Spinal cord (tissue), 10 donors: Measurements from ENCODE around the gene VEZT. TPM values are rescaled to one million over a fixed set of nuclear protein-coding genes. Genes with fewer than 3 reads are reported as not detected.

ENCODE experiments used
- DNase-seq, 6 donors: peaks; one replicate each; pipeline versions ENCODE4 v3.0.0 to v3.0.0-alpha.2; 2013 to 2015; ENCODE audit warnings: low spot score in 6 of 6, low read depth in 4 of 6
- H3K27ac ChIP-seq: one replicate; pipeline ENCODE4 v1.5.1; 2013; ENCODE audit warnings: low read depth, low read length, control low read depth
- H3K27me3 ChIP-seq: one replicate; pipeline ENCODE4 v1.6.1; 2013; ENCODE audit warnings: low read length; ENCODE audit not compliant: control insufficient read depth, insufficient read depth
- H3K36me3 ChIP-seq: one replicate; pipeline ENCODE4 v1.6.1; 2013; ENCODE audit warnings: low read length; ENCODE audit not compliant: control insufficient read depth, insufficient read depth
- H3K4me1 ChIP-seq: one replicate; pipeline ENCODE4 v1.6.1; 2013; ENCODE audit warnings: low read length; ENCODE audit not compliant: control insufficient read depth, insufficient read depth
- H3K4me3 ChIP-seq: one replicate; pipeline ENCODE4 v1.5.1; 2013; ENCODE audit warnings: low read depth, low read length, control low read depth
- H3K9me3 ChIP-seq: one replicate; pipeline ENCODE4 v1.6.1; 2013; ENCODE audit warnings: low read length; ENCODE audit not compliant: control insufficient read depth, insufficient read depth
- WGBS: methylation state at CpG from one replicate; pipeline ENCODE4 v1.1.5; 2013; ENCODE audit warnings: missing lambda C conversion rate; ENCODE audit not compliant: insufficient coverage; 5-methylcytosine and 5-hydroxymethylcytosine counted together
- long read RNA-seq, 4 donors: transcript quantifications; one replicate each; lab custom pipeline, GENCODE V29; 2026
- polyA plus RNA-seq, 2 donors: library from polyadenylated mRNA; unstranded; fragments of 120-200 nt; gene quantifications; one replicate each; pipeline ENCODE4 v1.2.1, GENCODE V29; 2013; ENCODE audit not compliant: insufficient read length in 2 of 2
- total RNA-seq, 2 donors: library from RNA; depleted of rRNA in 1 of 2; stranded (reverse); fragments of 120-200 nt in 1 of 2; fragments of >200 nt in 1 of 2; gene quantifications; one replicate each; pipeline versions ENCODE4 v1.2.3 to v1.2.4, GENCODE V29; 2013 to 2014
- donor health status: healthy.

VEZT gene
- total RNA-seq (100 to 1,000 TPM; 128 to 164 TPM), polyA plus RNA-seq (10 to 100 TPM; 68.4 to 76.2 TPM)
- long read RNA-seq, donor 1, full-length matches to known transcripts, result 4 of 105 reads
- long read RNA-seq, donor 1, partial matches to known transcripts, result 101 of 105 reads
- long read RNA-seq, donor 1, other reads (novel, unspliced or antisense), result 0 of 105 reads
- long read RNA-seq, donor 2, full-length matches to known transcripts, result 1 of 1 reads
- long read RNA-seq, donor 2, partial matches to known transcripts, result 0 of 1 reads
- long read RNA-seq, donor 2, other reads (novel, unspliced or antisense), result 0 of 1 reads
- long read RNA-seq, donor 3, full-length matches to known transcripts, result 4 of 4 reads
- long read RNA-seq, donor 3, partial matches to known transcripts, result 0 of 4 reads
- long read RNA-seq, donor 3, other reads (novel, unspliced or antisense), result 0 of 4 reads
- long read RNA-seq, donor 4, full-length matches to known transcripts, result 5 of 53 reads
- long read RNA-seq, donor 4, partial matches to known transcripts, result 48 of 53 reads
- long read RNA-seq, donor 4, other reads (novel, unspliced or antisense), result 0 of 53 reads

GRCh38 chr12:95217377-95218149 lies at the start of gene VEZT, which contains the start of gene FGD6:
Gene VEZT (plus strand): TSS chr12:95217807. CDS start chr12:95217851, 44 bp downstream.
Gene FGD6 (minus strand): TSS chr12:95217467. CDS start chr12:95217240, 227 bp downstream.
- H3K4me3 ChIP-seq, result peak within 1 kb of the TSS; percentile 81
- WGBS, result under 1% methylated on average over 74 of the region's 75 CpGs
- no peaks in the 10 kb centered on the region for H3K27me3 ChIP-seq
- no peaks in the 10 kb centered on the region for H3K9me3 ChIP-seq
- H3K4me1 ChIP-seq, result no peaks in the 10 kb centered on the region
- DNase-seq, result peak; percentile 98 to 100 (median 99)
- H3K36me3 ChIP-seq, result no peaks in the 10 kb centered on the region
- peak within 1 kb of the TSS; percentile 98 for H3K27ac ChIP-seq

GRCh38 chr12:95168746-95169145 lies 48.9 kb upstream of the VEZT start:
- no peaks in the 10 kb centered on the region for H3K27me3 ChIP-seq
- H3K4me3 ChIP-seq, result no peak overlapping the region
- H3K4me1 ChIP-seq, result no peaks in the 10 kb centered on the region
- H3K9me3 ChIP-seq, result no peaks in the 10 kb centered on the region
- H3K36me3 ChIP-seq, result no peaks in the 10 kb centered on the region
- no peak for DNase-seq
- no peak overlapping the region for H3K27ac ChIP-seq
- 67% methylated on average over 1 of the region's 2 CpGs for WGBS

- H3K27ac ChIP-seq, result no peak overlapping the region
- no peaks in the 10 kb centered on the region for H3K4me1 ChIP-seq
- H3K27me3 ChIP-seq, result no peaks in the 10 kb centered on the region
- no peak for DNase-seq
- H3K4me3 ChIP-seq, result no peak overlapping the region
- H3K36me3 ChIP-seq, result no peaks in the 10 kb centered on the region
- no peaks in the 10 kb centered on the region for H3K9me3 ChIP-seq
- 100% methylated on average over 1 of the region's 4 CpGs for WGBS
These were observed 48.2 kb upstream of the VEZT start for GRCh38 chr12:95169368-95169767.

GRCh38 chr12:95173392-95174251 lies 44.0 kb upstream of the VEZT start:
- H3K27me3 ChIP-seq, result no peaks in the 10 kb centered on the region
- no peaks in the 10 kb centered on the region for H3K9me3 ChIP-seq
- H3K36me3 ChIP-seq, result no peaks in the 10 kb centered on the region
- DNase-seq, result peak in 2 of 6 donors; percentile 36 to 62
- no peaks in the 10 kb centered on the region for H3K4me1 ChIP-seq
- H3K4me3 ChIP-seq, result no peak overlapping the region
- no peak overlapping the region for H3K27ac ChIP-seq
- whole genome bisulfite sequencing, result 62% methylated on average over 2 of the region's 8 CpGs

GRCh38 chr12:95177201-95177768 lies 40.3 kb upstream of the VEZT start:
- no peak for DNase-seq
- no CpG with 5 or more reads among the region's 2 CpGs for WGBS
- Histone ChIP-seq H3K27ac (no peak overlapping the region), H3K9me3 (no peaks in the 10 kb centered on the region), H3K4me1 (no peaks in the 10 kb centered on the region), H3K36me3 (no peaks in the 10 kb centered on the region), H3K27me3 (no peaks in the 10 kb centered on the region), H3K4me3 (no peak overlapping the region)

- Histone ChIP-seq H3K36me3 (no peaks in the 10 kb centered on the region), H3K9me3 (no peaks in the 10 kb centered on the region), H3K27me3 (no peaks in the 10 kb centered on the region), H3K4me1 (no peaks in the 10 kb centered on the region), H3K4me3 (no peak overlapping the region), H3K27ac (no peak overlapping the region)
- 80% methylated on average over 1 of the region's 4 CpGs for WGBS
- DNase-seq, result no peak
These were observed 39.5 kb upstream of the VEZT start for GRCh38 chr12:95178136-95178535.

DNA sequence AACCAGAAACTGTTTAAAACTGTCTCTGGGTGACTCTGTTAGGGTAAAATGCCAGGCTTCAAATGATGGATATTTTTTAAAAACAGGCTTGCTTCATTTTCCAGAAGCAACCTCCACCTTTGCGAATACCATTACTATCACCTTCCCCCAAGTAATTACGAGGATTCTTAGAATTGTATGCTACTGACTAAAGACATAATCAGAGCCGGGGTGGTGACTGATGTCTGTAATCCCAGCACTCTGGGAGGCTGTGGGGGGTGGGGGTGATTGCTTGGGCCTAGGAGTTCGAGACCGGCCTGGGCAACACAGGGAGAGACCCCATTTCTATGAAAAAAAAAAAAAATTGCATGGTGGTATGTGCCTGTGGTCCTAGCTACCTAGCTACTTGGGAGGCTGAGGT lies 38.6 kb upstream of the VEZT start:
- Histone ChIP-seq H3K4me1 (no peaks in the 10 kb centered on the region), H3K9me3 (no peaks in the 10 kb centered on the region), H3K27ac (no peak overlapping the region), H3K4me3 (no peak overlapping the region), H3K36me3 (no peaks in the 10 kb centered on the region), H3K27me3 (no peaks in the 10 kb centered on the region)
- DNase-seq, result no peak
- WGBS, result 80% methylated on average over 2 of the region's 5 CpGs

DNA sequence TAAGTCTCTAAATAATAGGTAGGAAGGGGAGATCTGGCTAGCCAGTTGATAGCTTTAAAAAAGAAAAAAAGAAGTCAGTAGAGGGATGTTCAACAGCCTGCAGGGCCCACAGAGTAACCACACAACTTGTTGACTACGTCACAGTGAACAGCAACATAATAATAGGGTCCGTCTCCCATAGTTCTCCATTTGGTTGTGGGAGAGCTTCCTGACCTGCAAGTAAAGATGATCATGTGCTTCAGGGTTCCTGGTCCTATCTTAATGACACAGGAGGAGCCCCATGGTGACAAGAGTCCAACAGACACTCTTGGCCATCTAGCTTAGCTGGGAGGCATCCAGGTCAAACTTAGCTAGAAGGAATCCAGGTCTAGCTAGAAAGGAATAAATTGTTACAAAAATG lies 36.5 kb upstream of the VEZT start:
- no CpG with 5 or more reads among the region's 2 CpGs for WGBS
- Histone ChIP-seq H3K27ac (no peak overlapping the region), H3K9me3 (no peaks in the 10 kb centered on the region), H3K4me3 (no peak overlapping the region), H3K4me1 (no peaks in the 10 kb centered on the region), H3K27me3 (no peaks in the 10 kb centered on the region), H3K36me3 (no peaks in the 10 kb centered on the region)
- no peak for DNase-seq
